ENCODE data around the gene RNF149. TPM values are rescaled to one million over a fixed set of nuclear protein-coding genes. Genes with fewer than 3 reads are reported as not detected.
"Not testable (repeated sequence)": the region's sequence is repeated elsewhere in the genome, so short reads cannot be mapped to it uniquely, and the experiment has no call there.

RNF149 gene
- total RNA-seq, 1 donor from 2014 or later: 43.3 TPM

GRCh38 chr2:101331202-101331601 is 22.7 kb upstream of the RNF149 start:
- Histone ChIP-seq H3K27ac (ENCODE audit: low read depth, low read length) (no peak overlapping the region), H3K36me3 (ENCODE audit: control insufficient read depth in 3 of 3, insufficient read depth in 3 of 3, low read length in 3 of 3) (no peaks in the 10 kb centered on the region), H3K27me3 (ENCODE audit: control insufficient read depth in 3 of 3, insufficient read depth in 3 of 3, low read length in 3 of 3) (no peaks in the 10 kb centered on the region), H3K4me1 (ENCODE audit: control insufficient read depth in 3 of 3, insufficient read depth in 3 of 3, low read length in 3 of 3) (peaks cover 0 to 8% (median 4%) of the 10 kb centered on the region in 3 donors), H3K4me3 (ENCODE audit: low read length in 3 of 3) (no peak overlapping the region), H3K9me3 (ENCODE audit: control insufficient read depth in 3 of 3, low read length in 3 of 3) (no peaks in the 10 kb centered on the region), H3K9ac (ENCODE audit: low read depth in 1 of 3, low read length in 3 of 3) (no peak overlapping the region)

GRCh38 chr2:101330253-101330933 is 21.9 kb upstream of the RNF149 start:
- H3K4me3 ChIP-seq (ENCODE audit: low read length in 3 of 3): no peak overlapping the region
- H3K27me3 ChIP-seq (ENCODE audit: control insufficient read depth in 3 of 3, insufficient read depth in 3 of 3, low read length in 3 of 3): no peaks in the 10 kb centered on the region
- no peak overlapping the region for H3K27ac ChIP-seq (ENCODE audit: low read depth, low read length)
- H3K4me1 ChIP-seq (ENCODE audit: control insufficient read depth in 3 of 3, insufficient read depth in 3 of 3, low read length in 3 of 3): peaks cover 0 to 8% (median 4%) of the 10 kb centered on the region in 3 donors
- H3K36me3 ChIP-seq (ENCODE audit: control insufficient read depth in 3 of 3, insufficient read depth in 3 of 3, low read length in 3 of 3): no peaks in the 10 kb centered on the region
- no peak overlapping the region for H3K9ac ChIP-seq (ENCODE audit: low read depth in 1 of 3, low read length in 3 of 3)
- H3K9me3 ChIP-seq (ENCODE audit: control insufficient read depth in 3 of 3, low read length in 3 of 3): no peaks in the 10 kb centered on the region

- no peak overlapping the region for H3K4me3 ChIP-seq (ENCODE audit: low read length in 3 of 3)
- H3K27me3 ChIP-seq (ENCODE audit: control insufficient read depth in 3 of 3, insufficient read depth in 3 of 3, low read length in 3 of 3): no peaks in the 10 kb centered on the region
- H3K4me1 ChIP-seq (ENCODE audit: control insufficient read depth in 3 of 3, insufficient read depth in 3 of 3, low read length in 3 of 3): peaks cover 0 to 8% (median 4%) of the 10 kb centered on the region in 3 donors
- no peaks in the 10 kb centered on the region for H3K9me3 ChIP-seq (ENCODE audit: control insufficient read depth in 3 of 3, low read length in 3 of 3)
- no peak overlapping the region for H3K9ac ChIP-seq (ENCODE audit: low read depth in 1 of 3, low read length in 3 of 3)
- no peak overlapping the region for H3K27ac ChIP-seq (ENCODE audit: low read depth, low read length)
- no peaks in the 10 kb centered on the region for H3K36me3 ChIP-seq (ENCODE audit: control insufficient read depth in 3 of 3, insufficient read depth in 3 of 3, low read length in 3 of 3)
These were observed 20.5 kb upstream of the RNF149 start for GRCh38 chr2:101329026-101329425.

GRCh38 chr2:101328474-101329007 is 20.0 kb upstream of the RNF149 start:
- Histone ChIP-seq H3K27me3 (ENCODE audit: control insufficient read depth in 3 of 3, insufficient read depth in 3 of 3, low read length in 3 of 3) (no peaks in the 10 kb centered on the region), H3K27ac (ENCODE audit: low read depth, low read length) (no peak overlapping the region), H3K36me3 (ENCODE audit: control insufficient read depth in 3 of 3, insufficient read depth in 3 of 3, low read length in 3 of 3) (no peaks in the 10 kb centered on the region), H3K4me1 (ENCODE audit: control insufficient read depth in 3 of 3, insufficient read depth in 3 of 3, low read length in 3 of 3) (peaks cover 0 to 8% (median 4%) of the 10 kb centered on the region in 3 donors), H3K9me3 (ENCODE audit: control insufficient read depth in 3 of 3, low read length in 3 of 3) (no peaks in the 10 kb centered on the region), H3K9ac (ENCODE audit: low read depth in 1 of 3, low read length in 3 of 3) (no peak overlapping the region), H3K4me3 (ENCODE audit: low read length in 3 of 3) (no peak overlapping the region)

GRCh38 chr2:101327863-101328394 is 19.4 kb upstream of the RNF149 start:
- peak overlapping the region in 1 of 3 donors; percentile 2 for H3K9ac ChIP-seq (ENCODE audit: low read depth in 1 of 3, low read length in 3 of 3)
- H3K4me3 ChIP-seq (ENCODE audit: low read length in 3 of 3): no peak overlapping the region
- no peaks in the 10 kb centered on the region for H3K36me3 ChIP-seq (ENCODE audit: control insufficient read depth in 3 of 3, insufficient read depth in 3 of 3, low read length in 3 of 3)
- no peaks in the 10 kb centered on the region for H3K27me3 ChIP-seq (ENCODE audit: control insufficient read depth in 3 of 3, insufficient read depth in 3 of 3, low read length in 3 of 3)
- no peak overlapping the region for H3K27ac ChIP-seq (ENCODE audit: low read depth, low read length)
- no peaks in the 10 kb centered on the region for H3K9me3 ChIP-seq (ENCODE audit: control insufficient read depth in 3 of 3, low read length in 3 of 3)
- peaks cover 0 to 8% (median 4%) of the 10 kb centered on the region in 3 donors for H3K4me1 ChIP-seq (ENCODE audit: control insufficient read depth in 3 of 3, insufficient read depth in 3 of 3, low read length in 3 of 3)

GRCh38 chr2:101325425-101325824 is 16.9 kb upstream of the RNF149 start:
- no peak overlapping the region for H3K4me3 ChIP-seq (ENCODE audit: low read length in 3 of 3)
- no peaks in the 10 kb centered on the region for H3K9me3 ChIP-seq (ENCODE audit: control insufficient read depth in 3 of 3, low read length in 3 of 3)
- H3K27ac ChIP-seq (ENCODE audit: low read depth, low read length): no peak overlapping the region
- H3K27me3 ChIP-seq (ENCODE audit: control insufficient read depth in 3 of 3, insufficient read depth in 3 of 3, low read length in 3 of 3): no peaks in the 10 kb centered on the region
- no peak overlapping the region for H3K9ac ChIP-seq (ENCODE audit: low read depth in 1 of 3, low read length in 3 of 3)
- peaks cover 0 to 4% (median 2%) of the 10 kb centered on the region in 3 donors for H3K4me1 ChIP-seq (ENCODE audit: control insufficient read depth in 3 of 3, insufficient read depth in 3 of 3, low read length in 3 of 3)
- no peaks in the 10 kb centered on the region for H3K36me3 ChIP-seq (ENCODE audit: control insufficient read depth in 3 of 3, insufficient read depth in 3 of 3, low read length in 3 of 3)

GRCh38 chr2:101316568-101316967 is 8.1 kb upstream of the RNF149 start:
- not testable (repeated sequence) for H3K9me3 ChIP-seq (ENCODE audit: control insufficient read depth in 3 of 3, low read length in 3 of 3); H3K9ac ChIP-seq (ENCODE audit: low read depth in 1 of 3, low read length in 3 of 3); H3K36me3 ChIP-seq (ENCODE audit: control insufficient read depth in 3 of 3, insufficient read depth in 3 of 3, low read length in 3 of 3); H3K4me3 ChIP-seq (ENCODE audit: low read length in 3 of 3); H3K4me1 ChIP-seq (ENCODE audit: control insufficient read depth in 3 of 3, insufficient read depth in 3 of 3, low read length in 3 of 3); H3K27ac ChIP-seq (ENCODE audit: low read depth, low read length); H3K27me3 ChIP-seq (ENCODE audit: control insufficient read depth in 3 of 3, insufficient read depth in 3 of 3, low read length in 3 of 3)

- no peak overlapping the region for H3K27ac ChIP-seq (ENCODE audit: low read depth, low read length)
- H3K4me3 ChIP-seq (ENCODE audit: low read length in 3 of 3): no peak overlapping the region
These were observed 3.2 kb upstream of the RNF149 start for GRCh38 chr2:101311696-101312017.

GRCh38 chr2:101310834-101311695 is 2.6 kb upstream of the RNF149 start:
- Histone ChIP-seq H3K9ac (ENCODE audit: low read depth in 1 of 3, low read length in 3 of 3) (no peak overlapping the region), H3K36me3 (ENCODE audit: control insufficient read depth in 3 of 3, insufficient read depth in 3 of 3, low read length in 3 of 3) (no peaks in the 10 kb centered on the region), H3K4me1 (ENCODE audit: control insufficient read depth in 3 of 3, insufficient read depth in 3 of 3, low read length in 3 of 3) (peaks cover 3 to 19% (median 12%) of the 10 kb centered on the region in 3 donors), H3K9me3 (ENCODE audit: control insufficient read depth in 3 of 3, low read length in 3 of 3) (no peaks in the 10 kb centered on the region), H3K27ac (ENCODE audit: low read depth, low read length) (no peak overlapping the region), H3K4me3 (ENCODE audit: low read length in 3 of 3) (no peak overlapping the region), H3K27me3 (ENCODE audit: control insufficient read depth in 3 of 3, insufficient read depth in 3 of 3, low read length in 3 of 3) (no peaks in the 10 kb centered on the region)

More at GRCh38 chr2:101311696-101312017, 3.2 kb upstream of the RNF149 start:
- H3K4me1 ChIP-seq (ENCODE audit: control insufficient read depth in 3 of 3, insufficient read depth in 3 of 3, low read length in 3 of 3): peaks cover 0 to 13% (median 8%) of the 10 kb centered on the region in 3 donors
- no peaks in the 10 kb centered on the region for H3K36me3 ChIP-seq (ENCODE audit: control insufficient read depth in 3 of 3, insufficient read depth in 3 of 3, low read length in 3 of 3)
- H3K9me3 ChIP-seq (ENCODE audit: control insufficient read depth in 3 of 3, low read length in 3 of 3): no peaks in the 10 kb centered on the region
- H3K27me3 ChIP-seq (ENCODE audit: control insufficient read depth in 3 of 3, insufficient read depth in 3 of 3, low read length in 3 of 3): no peaks in the 10 kb centered on the region
- H3K9ac ChIP-seq (ENCODE audit: low read depth in 1 of 3, low read length in 3 of 3): no peak overlapping the region

Data from skeletal muscle tissue (tissue), 4 donors.